Measurements from ENCODE around the gene PACSIN3.

GRCh38 chr11:47220401-47220821 is 34.2 kb upstream of the PACSIN3 start:
- TF ChIP-seq CBFB (CRISPR knock-in tag; IDR thresholded peaks at IDR 0.05) (no peak), E2F5 (CRISPR knock-in tag; conservative IDR thresholded peaks at IDR 0.05) (no peak), CTCF (CRISPR knock-in tag; IDR thresholded peaks at IDR 0.05) (no peak), EP300 (IDR thresholded peaks at IDR 0.05; ENCODE audit: low read depth in 2 of 2, low read length in 2 of 2) (no peak), EP300 (CRISPR knock-in tag; IDR thresholded peaks at IDR 0.05; ENCODE audit: borderline replicate concordance) (no peak), ZNF615 (CRISPR knock-in tag; IDR thresholded peaks at IDR 0.05; ENCODE audit: borderline replicate concordance) (no peak), PAWR (CRISPR knock-in tag; IDR thresholded peaks at IDR 0.05; ENCODE audit: borderline replicate concordance) (no peak), ONECUT2 (CRISPR knock-in tag; IDR thresholded peaks at IDR 0.05) (no peak), MTF1 (CRISPR knock-in tag; IDR thresholded peaks at IDR 0.05) (no peak)
- TF ChIP-seq, protein P1, sequence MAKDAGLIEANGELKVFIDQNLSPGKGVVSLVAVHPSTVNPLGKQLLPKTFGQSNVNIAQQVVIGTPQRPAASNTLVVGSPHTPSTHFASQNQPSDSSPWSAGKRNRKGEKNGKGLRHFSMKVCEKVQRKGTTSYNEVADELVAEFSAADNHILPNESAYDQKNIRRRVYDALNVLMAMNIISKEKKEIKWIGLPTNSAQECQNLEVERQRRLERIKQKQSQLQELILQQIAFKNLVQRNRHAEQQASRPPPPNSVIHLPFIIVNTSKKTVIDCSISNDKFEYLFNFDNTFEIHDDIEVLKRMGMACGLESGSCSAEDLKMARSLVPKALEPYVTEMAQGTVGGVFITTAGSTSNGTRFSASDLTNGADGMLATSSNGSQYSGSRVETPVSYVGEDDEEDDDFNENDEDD (CRISPR knock-in tag; IDR thresholded peaks at IDR 0.05; ENCODE audit: borderline replicate concordance), result no peak
- TF ChIP-seq, protein P2, sequence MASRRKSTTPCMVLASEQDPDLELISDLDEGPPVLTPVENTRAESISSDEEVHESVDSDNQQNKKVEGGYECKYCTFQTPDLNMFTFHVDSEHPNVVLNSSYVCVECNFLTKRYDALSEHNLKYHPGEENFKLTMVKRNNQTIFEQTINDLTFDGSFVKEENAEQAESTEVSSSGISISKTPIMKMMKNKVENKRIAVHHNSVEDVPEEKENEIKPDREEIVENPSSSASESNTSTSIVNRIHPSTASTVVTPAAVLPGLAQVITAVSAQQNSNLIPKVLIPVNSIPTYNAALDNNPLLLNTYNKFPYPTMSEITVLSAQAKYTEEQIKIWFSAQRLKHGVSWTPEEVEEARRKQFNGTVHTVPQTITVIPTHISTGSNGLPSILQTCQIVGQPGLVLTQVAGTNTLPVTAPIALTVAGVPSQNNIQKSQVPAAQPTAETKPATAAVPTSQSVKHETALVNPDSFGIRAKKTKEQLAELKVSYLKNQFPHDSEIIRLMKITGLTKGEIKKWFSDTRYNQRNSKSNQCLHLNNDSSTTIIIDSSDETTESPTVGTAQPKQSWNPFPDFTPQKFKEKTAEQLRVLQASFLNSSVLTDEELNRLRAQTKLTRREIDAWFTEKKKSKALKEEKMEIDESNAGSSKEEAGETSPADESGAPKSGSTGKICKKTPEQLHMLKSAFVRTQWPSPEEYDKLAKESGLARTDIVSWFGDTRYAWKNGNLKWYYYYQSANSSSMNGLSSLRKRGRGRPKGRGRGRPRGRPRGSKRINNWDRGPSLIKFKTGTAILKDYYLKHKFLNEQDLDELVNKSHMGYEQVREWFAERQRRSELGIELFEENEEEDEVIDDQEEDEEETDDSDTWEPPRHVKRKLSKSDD (CRISPR knock-in tag; IDR thresholded peaks at IDR 0.05; ENCODE audit: low read depth), result no peak
